Lower leg skin (tissue), 4 donors: ENCODE data around the gene KRTAP3-3. TPM values are rescaled to one million over a fixed set of nuclear protein-coding genes. Genes with fewer than 3 reads are reported as not detected.

Experiments used
- DNase-seq, 2 donors: peaks; one replicate each; pipeline ENCODE4 v3.0.0-alpha.2; 2019; ENCODE audit warnings: low spot score in 2 of 2
- H3K4me3 ChIP-seq: fragments of 200-600 bp; sonication (generic); 2 replicates; pipeline ENCODE4 v1.5.1; 2017; ENCODE audit warnings: mild to moderate bottlenecking, low read depth; ENCODE audit not compliant: poor library complexity, severe bottlenecking
- POLR2A ChIP-seq, 2 donors: fragments of 450-650 bp; IDR thresholded peaks; one replicate each; pipeline ENCODE4 v1.6.1; 2016 to 2017; ENCODE audit warnings: antibody characterized with exemption in 2 of 2, mild to moderate bottlenecking in 1 of 2, moderate library complexity in 1 of 2
- WGBS, 2 donors: methylation state at CpG; one replicate each; pipeline ENCODE4 v1.1.5; 2018; 5-methylcytosine and 5-hydroxymethylcytosine counted together
- intact Hi-C: fragments of 100-400 bp; cut with DNase I; formaldehyde crosslinking; loops from one replicate; pipeline ENCODE4 v1.15.0; 2023; ENCODE audit warnings: low total_unique reads
- total RNA-seq, 4 donors: library from RNA; depleted of rRNA; stranded (reverse); fragments of >200 nt; gene quantifications; one replicate each; pipeline ENCODE4 v1.1.0, GENCODE V29; 2016
- TF ChIP-seq, protein P1 (sequence below), 3 donors: fragments of 450-650 bp; IDR thresholded peaks; one replicate each; pipeline ENCODE4 v1.5.1; 2016; ENCODE audit warnings: antibody characterized with exemption in 3 of 3, mild to moderate bottlenecking in 3 of 3, moderate library complexity in 2 of 3

Gene KRTAP3-3
- total RNA-seq, 4 donors from 2014 or later = 11.6 TPM; not detected in 3

DNA sequence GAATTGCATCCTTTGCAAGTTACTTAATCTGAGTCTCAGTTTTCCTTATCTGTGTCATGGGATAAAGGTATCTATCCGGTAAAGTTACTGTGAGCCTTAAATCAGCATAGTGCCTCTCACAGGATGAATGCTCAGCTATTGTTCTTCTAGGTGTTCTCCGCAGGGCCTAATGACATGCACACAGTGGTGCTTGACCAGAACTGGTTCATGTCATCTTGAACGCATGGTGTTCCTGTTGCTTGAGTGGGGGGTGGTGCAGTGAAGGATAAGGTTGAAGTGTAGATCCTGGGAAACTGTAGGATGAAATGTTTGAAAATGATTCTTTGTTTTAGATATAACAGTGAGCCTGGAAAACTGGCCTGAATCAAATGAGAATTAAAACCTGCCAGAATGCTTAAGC lies 13.8 kb downstream of the KRTAP3-3 start:
- no peak for TF ChIP-seq POLR2A (IDR thresholded peaks at IDR 0.05)
- TF ChIP-seq, protein P1, sequence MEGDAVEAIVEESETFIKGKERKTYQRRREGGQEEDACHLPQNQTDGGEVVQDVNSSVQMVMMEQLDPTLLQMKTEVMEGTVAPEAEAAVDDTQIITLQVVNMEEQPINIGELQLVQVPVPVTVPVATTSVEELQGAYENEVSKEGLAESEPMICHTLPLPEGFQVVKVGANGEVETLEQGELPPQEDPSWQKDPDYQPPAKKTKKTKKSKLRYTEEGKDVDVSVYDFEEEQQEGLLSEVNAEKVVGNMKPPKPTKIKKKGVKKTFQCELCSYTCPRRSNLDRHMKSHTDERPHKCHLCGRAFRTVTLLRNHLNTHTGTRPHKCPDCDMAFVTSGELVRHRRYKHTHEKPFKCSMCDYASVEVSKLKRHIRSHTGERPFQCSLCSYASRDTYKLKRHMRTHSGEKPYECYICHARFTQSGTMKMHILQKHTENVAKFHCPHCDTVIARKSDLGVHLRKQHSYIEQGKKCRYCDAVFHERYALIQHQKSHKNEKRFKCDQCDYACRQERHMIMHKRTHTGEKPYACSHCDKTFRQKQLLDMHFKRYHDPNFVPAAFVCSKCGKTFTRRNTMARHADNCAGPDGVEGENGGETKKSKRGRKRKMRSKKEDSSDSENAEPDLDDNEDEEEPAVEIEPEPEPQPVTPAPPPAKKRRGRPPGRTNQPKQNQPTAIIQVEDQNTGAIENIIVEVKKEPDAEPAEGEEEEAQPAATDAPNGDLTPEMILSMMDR (IDR thresholded peaks at IDR 0.05) = no peak
- 89 to 96% methylated on average over 3 of the region's 3 CpGs for WGBS, 2 donors
- H3K4me3 ChIP-seq = no peak overlapping the region
- DNase-seq = no peak
- intact Hi-C loops = no loop called here

DNA sequence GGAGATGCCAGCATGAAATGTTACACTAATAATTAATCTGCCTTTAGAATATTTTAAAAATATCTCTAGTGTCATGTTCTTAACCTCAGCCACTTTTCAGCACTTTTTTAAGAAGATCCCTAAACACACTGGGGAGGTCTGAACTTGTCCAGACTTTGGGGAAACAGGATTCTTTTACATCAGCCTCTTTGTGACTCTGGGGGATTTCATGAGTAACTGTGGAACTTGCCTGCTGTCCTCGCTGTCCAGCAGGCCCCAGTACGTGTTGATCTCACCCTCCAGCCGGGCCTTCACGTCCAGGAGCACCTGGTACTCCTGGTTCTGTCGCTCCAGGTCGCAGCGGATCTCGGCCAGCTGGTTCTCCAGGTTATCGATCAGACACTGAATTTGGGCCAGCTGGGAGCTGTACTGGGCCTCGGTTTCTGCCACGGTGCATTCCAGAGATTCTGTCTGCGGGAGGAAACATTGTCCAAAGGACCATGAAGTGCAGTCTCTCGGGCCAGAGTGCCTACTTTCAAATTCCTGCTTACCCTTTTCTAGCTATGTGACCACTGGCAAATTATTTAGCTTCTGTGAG lies 15.3 kb downstream of the KRTAP3-3 start:
- H3K4me3 ChIP-seq = no peak overlapping the region

DNA sequence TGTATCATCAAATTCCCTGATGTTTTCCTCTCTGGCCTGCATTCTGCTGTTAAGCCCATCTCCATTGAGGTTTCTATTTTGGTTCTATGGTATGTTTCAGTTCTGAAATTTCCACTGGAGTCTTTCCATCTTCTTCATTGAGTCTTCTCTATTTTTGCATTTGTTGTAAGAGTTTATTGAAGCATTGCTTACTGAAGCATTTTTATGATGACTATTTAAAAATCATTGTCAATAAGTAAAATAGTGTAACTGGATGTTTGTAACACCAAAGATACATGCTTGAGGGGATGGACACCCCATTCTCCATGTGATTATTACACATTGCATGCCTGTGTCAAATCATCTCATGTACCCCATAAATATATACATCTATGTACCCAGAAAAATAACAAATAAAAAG lies 18.4 kb downstream of the KRTAP3-3 start:
- no peak for DNase-seq
- intact Hi-C loops = no loop called here
- no peak for TF ChIP-seq POLR2A (IDR thresholded peaks at IDR 0.05)
- TF ChIP-seq, protein P1 (IDR thresholded peaks at IDR 0.05) = no peak
- H3K4me3 ChIP-seq = no peak overlapping the region

More for the DNA sequence above, 15.3 kb downstream of the KRTAP3-3 start:
- no peak for DNase-seq
- intact Hi-C loops = no loop called here
- TF ChIP-seq POLR2A (IDR thresholded peaks at IDR 0.05) = no peak
- TF ChIP-seq, protein P1 (IDR thresholded peaks at IDR 0.05) = no peak
- 70 to 81% methylated on average over 13 of the region's 13 CpGs for WGBS, 2 donors

DNA sequence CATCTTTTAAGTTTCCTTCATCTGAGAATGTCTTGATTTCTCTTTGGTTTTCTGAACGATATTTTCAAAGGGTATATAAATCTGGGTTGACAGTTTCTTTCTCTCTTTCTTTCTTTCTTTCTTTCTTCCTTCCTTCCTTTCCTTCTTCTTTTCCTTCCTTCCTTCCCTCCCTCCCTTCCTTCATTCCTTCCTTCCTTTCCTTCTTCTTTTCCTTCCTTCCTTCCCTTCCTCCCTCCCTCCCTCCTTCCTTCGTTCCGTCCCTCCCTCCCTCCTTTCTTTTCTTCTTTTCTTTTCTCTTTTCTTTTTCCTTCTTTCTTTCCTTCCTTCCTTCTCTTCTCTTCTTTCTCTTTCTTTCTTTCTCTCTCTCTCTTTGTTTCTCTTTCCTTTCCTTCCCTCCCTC lies 19.6 kb downstream of the KRTAP3-3 start:
- intact Hi-C loops = no loop called here
- 87 to 88% methylated on average over 3 of the region's 3 CpGs for WGBS, 2 donors
- H3K4me3 ChIP-seq = no peak overlapping the region
- TF ChIP-seq, protein P1 (IDR thresholded peaks at IDR 0.05) = no peak
- TF ChIP-seq POLR2A (IDR thresholded peaks at IDR 0.05) = no peak
- no peak for DNase-seq

DNA sequence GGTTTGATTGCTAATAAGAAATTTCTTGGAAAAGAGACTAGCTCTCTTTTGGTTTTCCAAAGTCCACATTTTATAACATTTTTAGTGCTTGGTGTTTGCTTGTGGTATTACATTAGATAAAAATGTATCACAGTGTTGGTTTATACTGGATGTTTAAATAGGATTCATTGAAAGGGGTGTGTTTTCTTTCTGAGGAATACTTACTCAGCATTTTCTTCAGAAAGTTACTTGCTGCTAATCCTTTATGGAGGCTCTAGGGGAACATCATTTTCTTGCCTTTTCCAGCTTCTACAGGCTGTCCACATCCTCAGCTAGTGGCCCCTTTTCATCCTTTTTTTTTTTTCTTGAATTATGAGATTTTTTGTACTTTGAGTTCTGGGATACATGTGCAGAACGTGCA lies 26.4 kb downstream of the KRTAP3-3 start:
- intact Hi-C loops = no loop called here
- TF ChIP-seq POLR2A (IDR thresholded peaks at IDR 0.05) = no peak
- TF ChIP-seq, protein P1 (IDR thresholded peaks at IDR 0.05) = no peak
- H3K4me3 ChIP-seq = no peak overlapping the region
- 81 to 83% methylated on average over 1 of the region's 1 CpG for WGBS, 2 donors
- no peak for DNase-seq

DNA sequence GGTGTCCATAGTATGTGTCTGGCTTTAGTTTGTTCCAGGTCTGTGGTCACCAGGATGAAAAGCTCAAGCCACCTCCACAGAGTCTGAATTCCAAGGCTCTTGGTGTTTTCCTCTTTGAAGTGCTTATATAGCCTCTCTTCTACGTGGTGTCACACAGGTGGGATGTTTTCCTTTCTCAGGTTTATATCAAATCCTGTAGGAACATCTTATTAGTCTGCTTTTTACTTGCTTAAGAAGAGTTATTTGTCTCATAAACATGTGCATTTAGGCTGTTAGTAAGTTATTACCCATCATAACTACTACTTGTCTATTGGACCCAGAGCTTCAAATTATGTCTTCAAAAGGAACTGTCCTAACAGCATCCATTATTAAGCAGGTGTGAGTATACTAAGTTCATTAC lies 27.1 kb downstream of the KRTAP3-3 start, which contains the start of gene KRT39:
KRT39 (minus strand) TSS at position 101 of the 400 bp plus-strand sequence; CDS start at position 9, 92 bp downstream.
- intact Hi-C loops = no loop called here
- no peak for TF ChIP-seq POLR2A (IDR thresholded peaks at IDR 0.05)
- TF ChIP-seq, protein P1 (IDR thresholded peaks at IDR 0.05) = no peak
- no peak for DNase-seq
- H3K4me3 ChIP-seq = no peak within 1 kb of the TSS
- WGBS, 2 donors = 63 to 75% methylated on average over 1 of the region's 1 CpG
